ENCODE data around the gene ZMYM2. TPM values are rescaled to one million over a fixed set of nuclear protein-coding genes. Genes with fewer than 3 reads are reported as not detected.

ZMYM2 gene
- total and polyA plus RNA-seq, 10 of the 15 experiments (the other 5 are each of a cell fraction or from before 2014, with no cell fraction given), result 9.5 to 60.4 (median 34.6) TPM

- Histone ChIP-seq H3K4me2 (ENCODE audit: control insufficient read depth, insufficient read depth) (no peak overlapping the region), H3K79me2 (ENCODE audit: control insufficient read depth, insufficient read depth, low read length) (no peaks in the 10 kb centered on the region), H3K27ac (ENCODE audit: control insufficient read depth, insufficient read depth) (no peak overlapping the region), H2AFZ (ENCODE audit: control insufficient read depth, low read depth, low read length) (no peak overlapping the region), H3K36me3 (ENCODE audit: control insufficient read depth in 2 of 2, insufficient read depth in 2 of 2, low read length in 1 of 2) (peaks cover 0 to 17% of the 10 kb centered on the region in 2 experiments; a peak in 3 of 4 replicates), H3K4me3 (no peak overlapping the region), H4K20me1 (ENCODE audit: control insufficient read depth, insufficient read depth) (peaks cover 4% of the 10 kb centered on the region; the same call in 1 of the 2 replicates), H3K9me3 (replicated peaks; ENCODE audit: control insufficient read depth, insufficient read depth, low read length) (no peaks in the 10 kb centered on the region), H3K4me1 (ENCODE audit: control insufficient read depth, insufficient read depth, low read length) (peaks cover 4% of the 10 kb centered on the region; the same call in 1 of the 2 replicates), H3K9ac (ENCODE audit: control insufficient read depth, insufficient read depth, low read length) (no peak overlapping the region), H3K27me3 (replicated peaks in 1 of 2; ENCODE audit: control insufficient read depth in 2 of 2, insufficient read depth in 2 of 2, low read length in 1 of 2) (no peaks in the 10 kb centered on the region)
- intact Hi-C loops (cut with micrococcal nuclease; ENCODE audit: unreplicated experiment) (no loop called here), in situ Hi-C loops (cut with MboI) (no loop called here)
- ATAC-seq (peak; percentile 97), DNase-seq (ENCODE audit: low read depth, low spot score) (peak; percentile 19), FAIRE-seq (no peak)
- ChIA-PET RAD21 (ENCODE audit: unreplicated experiment) (interaction anchor here (0.6 kb wide), 2 partner anchors 119 to 501 kb away, joined by 3 read pairs; no protein-coding TSS in a partner anchor), CTCF (interaction anchor here (0.7 kb wide), 1 partner anchor 13 kb away, joined by 3 read pairs; no protein-coding TSS in a partner anchor), SMC1A (ENCODE audit: uncharacterized antibody, unreplicated experiment) (interaction anchor here (0.9 to 2.2 kb wide), 2 partner anchors 76 to 146 kb away, joined by 3 to 4 read pairs; no protein-coding TSS in a partner anchor), POLR2A (no interaction called here)
- BruUV-seq (replicated peaks), result no TSS peak
- WGBS (ENCODE audit: insufficient coverage, insufficient replicate concordance, low lambda C conversion rate, missing lambda C conversion rate), result 53% methylated on average over 2 of the region's 2 CpGs
- TF ChIP-seq MTA2 (IDR thresholded peaks at IDR 0.05; ENCODE audit: low read depth) (peak; percentile 84), HDAC2 (IDR thresholded peaks at IDR 0.05) (no peak), ZNF24 (IDR thresholded peaks at IDR 0.05) (peak; percentile 33; the same call in 1 of the 2 replicates), SPI1 (IDR thresholded peaks at IDR 0.05; ENCODE audit: borderline replicate concordance, insufficient read depth, low read depth, low read length) (peak; percentile 85), SIX5 (IDR thresholded peaks at IDR 0.05; ENCODE audit: low read depth, low read length, severe bottlenecking) (no peak), CEBPB (IDR thresholded peaks at IDR 0.05; ENCODE audit: borderline replicate concordance in 1 of 2, low read depth in 2 of 2, low read length in 2 of 2) (peak in 1 of 2 experiments; percentile 62; a peak in 1 of 4 replicates), ZBED1 (IDR thresholded peaks at IDR 0.05; ENCODE audit: borderline replicate concordance) (no peak), RUNX3 (IDR thresholded peaks at IDR 0.05; ENCODE audit: low read length) (peak; percentile 31; the same call in 1 of the 2 replicates), TCF7 (IDR thresholded peaks at IDR 0.05; ENCODE audit: borderline replicate concordance) (peak; percentile 88)
- TF ChIP-seq, protein P1, sequence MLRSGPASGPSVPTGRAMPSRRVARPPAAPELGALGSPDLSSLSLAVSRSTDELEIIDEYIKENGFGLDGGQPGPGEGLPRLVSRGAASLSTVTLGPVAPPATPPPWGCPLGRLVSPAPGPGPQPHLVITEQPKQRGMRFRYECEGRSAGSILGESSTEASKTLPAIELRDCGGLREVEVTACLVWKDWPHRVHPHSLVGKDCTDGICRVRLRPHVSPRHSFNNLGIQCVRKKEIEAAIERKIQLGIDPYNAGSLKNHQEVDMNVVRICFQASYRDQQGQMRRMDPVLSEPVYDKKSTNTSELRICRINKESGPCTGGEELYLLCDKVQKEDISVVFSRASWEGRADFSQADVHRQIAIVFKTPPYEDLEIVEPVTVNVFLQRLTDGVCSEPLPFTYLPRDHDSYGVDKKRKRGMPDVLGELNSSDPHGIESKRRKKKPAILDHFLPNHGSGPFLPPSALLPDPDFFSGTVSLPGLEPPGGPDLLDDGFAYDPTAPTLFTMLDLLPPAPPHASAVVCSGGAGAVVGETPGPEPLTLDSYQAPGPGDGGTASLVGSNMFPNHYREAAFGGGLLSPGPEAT (IDR thresholded peaks at IDR 0.05; ENCODE audit: low read depth), result 0 out of 2 replicates have a peak, but pooled peaks have one; percentile 24
Observed at GRCh38 chr13:20073775-20074174, 115.2 kb downstream of the ZMYM2 start.
